HAP-1 (cell line): ENCODE data around the gene PTBP2.
"Not testable (repeated sequence)": the region's sequence is repeated elsewhere in the genome, so short reads cannot be mapped to it uniquely, and the experiment has no call there.

Experiments used
- DNase-seq, 2 experiments: peaks; one replicate each; pipeline ENCODE4 v3.0.0-alpha.2; 2016 to 2020; ENCODE audit warnings: low spot score in 2 of 2
- H3K27me3 ChIP-seq: fragments of 250-450 bp; sonication (Bioruptor Pico); 2 replicates; pipeline ENCODE4 v1.5.1; 2020; ENCODE audit warnings: low read depth, mild to moderate bottlenecking, moderate library complexity
- H3K36me3 ChIP-seq: fragments of 250-450 bp; sonication (Bioruptor Pico); replicated peaks from 2 replicates; pipeline ENCODE4 v1.5.1; 2020; ENCODE audit warnings: mild to moderate bottlenecking
- H3K4me1 ChIP-seq: fragments of 250-450 bp; sonication (Bioruptor Pico); 2 replicates; pipeline ENCODE4 v1.5.1; 2020; ENCODE audit warnings: mild to moderate bottlenecking
- H3K4me3 ChIP-seq: fragments of 250-450 bp; sonication (Bioruptor Pico); 2 replicates; pipeline ENCODE4 v1.5.1; 2020; ENCODE audit warnings: mild to moderate bottlenecking, moderate library complexity
- H3K9me3 ChIP-seq: fragments of 250-450 bp; sonication (Bioruptor Pico); 2 replicates; pipeline ENCODE4 v1.5.1; 2020; ENCODE audit warnings: mild to moderate bottlenecking, moderate library complexity
- in situ Hi-C: fragments of 300-500 bp; cut with MboI; formaldehyde crosslinking; loops from 3 replicates; pipeline ENCODE4 v1.14.3; 2020; ENCODE audit warnings: low sequenced_read_pairs, inconsistent platforms, mixed read lengths

The PTBP2 gene

GRCh38 chr1:96749618-96750017 lies 28.0 kb downstream of the PTBP2 start:
- no peak for DNase-seq
- peaks cover 16% of the 10 kb centered on the region for H3K4me1 ChIP-seq
- H3K9me3 ChIP-seq: no peaks in the 10 kb centered on the region
- no peak overlapping the region for H3K4me3 ChIP-seq
- peaks cover 38% of the 10 kb centered on the region for H3K36me3 ChIP-seq
- no peaks in the 10 kb centered on the region for H3K27me3 ChIP-seq
- in situ Hi-C loops: no loop called here

GRCh38 chr1:96752394-96752793 lies 30.8 kb downstream of the PTBP2 start:
- in situ Hi-C loops: no loop called here
- Histone ChIP-seq H3K4me1 (peaks cover 7% of the 10 kb centered on the region), H3K27me3 (no peaks in the 10 kb centered on the region), H3K4me3 (no peak overlapping the region), H3K9me3 (no peaks in the 10 kb centered on the region), H3K36me3 (peaks cover 65% of the 10 kb centered on the region)
- no peak for DNase-seq

GRCh38 chr1:96756789-96757188 lies 35.2 kb downstream of the PTBP2 start:
- Histone ChIP-seq H3K27me3 (no peaks in the 10 kb centered on the region), H3K4me1 (no peaks in the 10 kb centered on the region), H3K4me3 (no peak overlapping the region), H3K36me3 (peaks cover 68% of the 10 kb centered on the region), H3K9me3 (peaks cover 6% of the 10 kb centered on the region; the same call in 1 of the 2 replicates)
- in situ Hi-C loops: no loop called here
- DNase-seq: no peak

GRCh38 chr1:96762586-96762985 lies 41.0 kb downstream of the PTBP2 start:
- in situ Hi-C loops, H3K9me3 ChIP-seq, H3K27me3 ChIP-seq, DNase-seq, H3K4me3 ChIP-seq, H3K4me1 ChIP-seq: not testable (repeated sequence)
- peaks cover 22% of the 10 kb centered on the region for H3K36me3 ChIP-seq

- Histone ChIP-seq H3K27me3 (no peaks in the 10 kb centered on the region), H3K4me1 (no peaks in the 10 kb centered on the region), H3K9me3 (peaks cover 6% of the 10 kb centered on the region; the same call in 1 of the 2 replicates), H3K36me3 (peaks cover 17% of the 10 kb centered on the region), H3K4me3 (no peak overlapping the region)
- in situ Hi-C loops: no loop called here
- DNase-seq: no peak
Measured at GRCh38 chr1:96763514-96763913, 41.9 kb downstream of the PTBP2 start.

- Histone ChIP-seq H3K36me3 (peaks cover 17% of the 10 kb centered on the region), H3K9me3 (peaks cover 6% of the 10 kb centered on the region; the same call in 1 of the 2 replicates), H3K27me3 (no peaks in the 10 kb centered on the region), H3K4me3 (no peak overlapping the region), H3K4me1 (no peaks in the 10 kb centered on the region)
- in situ Hi-C loops: no loop called here
- no peak for DNase-seq
Measured at GRCh38 chr1:96764469-96764868, 42.9 kb downstream of the PTBP2 start.

- Histone ChIP-seq H3K4me1 (peaks cover 4% of the 10 kb centered on the region; the same call in 1 of the 2 replicates), H3K4me3 (no peak overlapping the region), H3K36me3 (peaks cover 35% of the 10 kb centered on the region), H3K9me3 (no peaks in the 10 kb centered on the region), H3K27me3 (no peaks in the 10 kb centered on the region)
- no peak for DNase-seq
- in situ Hi-C loops: no loop called here
Measured at GRCh38 chr1:96771847-96772246, 50.3 kb downstream of the PTBP2 start.

- peak in 1 of 2 experiments; percentile 6 for DNase-seq
- H3K4me1 ChIP-seq: peaks cover 4% of the 10 kb centered on the region; the same call in 1 of the 2 replicates
- in situ Hi-C loops: no loop called here
- H3K4me3 ChIP-seq: no peak overlapping the region
- H3K36me3 ChIP-seq: peaks cover 35% of the 10 kb centered on the region
- H3K9me3 ChIP-seq: no peaks in the 10 kb centered on the region
- H3K27me3 ChIP-seq: no peaks in the 10 kb centered on the region
Measured at GRCh38 chr1:96772349-96772748, 50.8 kb downstream of the PTBP2 start.

GRCh38 chr1:96772972-96773371 lies 51.4 kb downstream of the PTBP2 start:
- Histone ChIP-seq H3K27me3 (no peaks in the 10 kb centered on the region), H3K9me3 (no peaks in the 10 kb centered on the region), H3K4me1 (peaks cover 4% of the 10 kb centered on the region; the same call in 1 of the 2 replicates), H3K36me3 (peaks cover 35% of the 10 kb centered on the region), H3K4me3 (no peak overlapping the region)
- in situ Hi-C loops: no loop called here
- DNase-seq: no peak

- Histone ChIP-seq H3K9me3 (no peaks in the 10 kb centered on the region), H3K36me3 (peaks cover 82% of the 10 kb centered on the region), H3K27me3 (no peaks in the 10 kb centered on the region), H3K4me3 (no peak overlapping the region), H3K4me1 (no peaks in the 10 kb centered on the region)
- in situ Hi-C loops: no loop called here
- DNase-seq: no peak
Measured at GRCh38 chr1:96782206-96782605, 60.6 kb downstream of the PTBP2 start.

- in situ Hi-C loops: no loop called here
- no peak overlapping the region for H3K4me3 ChIP-seq
- no peaks in the 10 kb centered on the region for H3K27me3 ChIP-seq
- H3K9me3 ChIP-seq: no peaks in the 10 kb centered on the region
- H3K4me1 ChIP-seq: no peaks in the 10 kb centered on the region
- peaks cover 85% of the 10 kb centered on the region for H3K36me3 ChIP-seq
- no peak for DNase-seq
Measured at GRCh38 chr1:96782856-96783255, 61.3 kb downstream of the PTBP2 start.

- H3K27me3 ChIP-seq: no peaks in the 10 kb centered on the region
- in situ Hi-C loops: no loop called here
- no peak overlapping the region for H3K4me3 ChIP-seq
- H3K9me3 ChIP-seq: no peaks in the 10 kb centered on the region
- peaks cover 50% of the 10 kb centered on the region for H3K36me3 ChIP-seq
- no peak for DNase-seq
- no peaks in the 10 kb centered on the region for H3K4me1 ChIP-seq
Measured at GRCh38 chr1:96790599-96790998, 69.0 kb downstream of the PTBP2 start.

- in situ Hi-C loops: no loop called here
- Histone ChIP-seq H3K27me3 (no peaks in the 10 kb centered on the region), H3K36me3 (peaks cover 35% of the 10 kb centered on the region), H3K4me3 (no peak overlapping the region), H3K9me3 (no peaks in the 10 kb centered on the region), H3K4me1 (no peaks in the 10 kb centered on the region)
- no peak for DNase-seq
Measured at GRCh38 chr1:96792220-96792619, 70.6 kb downstream of the PTBP2 start.

GRCh38 chr1:96801696-96802095 lies 80.1 kb downstream of the PTBP2 start:
- H3K36me3 ChIP-seq, in situ Hi-C loops: not testable (repeated sequence)

GRCh38 chr1:96804648-96805047 lies 83.1 kb downstream of the PTBP2 start:
- H3K36me3 ChIP-seq: peaks cover 23% of the 10 kb centered on the region

More at GRCh38 chr1:96801696-96802095, 80.1 kb downstream of the PTBP2 start:
- DNase-seq, H3K27me3 ChIP-seq, H3K4me3 ChIP-seq, H3K4me1 ChIP-seq, H3K9me3 ChIP-seq: not testable (repeated sequence)

More at GRCh38 chr1:96804648-96805047, 83.1 kb downstream of the PTBP2 start:
- Histone ChIP-seq H3K9me3 (no peaks in the 10 kb centered on the region), H3K4me3 (no peak overlapping the region), H3K27me3 (no peaks in the 10 kb centered on the region), H3K4me1 (0 out of 2 replicates have a peak, but pooled peaks cover 3% of the 10 kb centered on the region)
- no peak for DNase-seq
- in situ Hi-C loops: no loop called here
